ENCODE results near the gene CLEC4D.

- TF ChIP-seq CTCF (IDR thresholded peaks at IDR 0.05) (no peak), POLR2A (IDR thresholded peaks at IDR 0.05) (no peak)
Observed at GRCh38 chr12:8546591-8546990, 33.3 kb downstream of the CLEC4D start.
